ENCODE data around the gene SLC39A8. TPM values are rescaled to one million over a fixed set of nuclear protein-coding genes. Genes with fewer than 3 reads are reported as not detected.

The SLC39A8 gene
- total and polyA plus RNA-seq, 7 donors: 3.2 to 44.5 (median 7.7) TPM

DNA sequence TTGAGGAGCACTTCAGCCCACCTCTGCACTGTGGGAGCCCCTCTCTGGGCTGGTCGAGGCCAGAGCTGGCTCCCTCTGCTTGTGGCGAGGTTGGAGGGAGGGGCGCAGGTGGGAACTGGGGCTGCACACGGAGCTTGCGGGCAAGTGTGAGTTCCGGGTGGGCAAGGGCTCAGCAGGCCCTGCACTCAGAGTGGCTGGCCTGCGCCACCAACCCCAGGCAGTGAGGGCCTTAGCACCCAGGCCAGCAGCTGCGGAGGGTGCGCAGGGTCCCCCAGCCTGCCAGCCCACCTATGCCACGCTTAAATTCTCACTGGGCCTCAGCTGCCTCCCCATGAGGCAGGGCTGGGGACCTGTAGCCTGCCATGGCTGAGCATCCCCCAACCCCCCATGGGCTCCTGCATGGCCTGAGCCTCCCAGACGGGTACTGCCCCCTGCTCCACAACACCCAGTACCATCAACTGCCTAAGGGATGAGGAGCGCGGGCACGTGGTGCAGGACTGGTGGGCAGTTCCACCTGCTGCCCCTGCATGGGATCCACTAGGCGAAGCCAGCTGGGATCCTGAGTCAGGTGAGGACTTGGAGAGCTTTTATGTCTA, 110.9 kb downstream of the SLC39A8 start:
- DNase-seq: no peak
- no peak overlapping the region for H3K4me3 ChIP-seq
- peaks cover 0 to 5% (median 0%) of the 10 kb centered on the region in 4 donors for H3K9me3 ChIP-seq
- H3K27ac ChIP-seq: no peak overlapping the region
- WGBS, 2 donors: 91 to 95% methylated on average over 15 of the region's 15 CpGs
- intact Hi-C loops (cut with DNase I): no loop called here
- TF ChIP-seq POLR2AphosphoS5 (IDR thresholded peaks at IDR 0.05): no peak
- no peak for TF ChIP-seq CTCF (IDR thresholded peaks at IDR 0.05)
- TF ChIP-seq POLR2A (IDR thresholded peaks at IDR 0.05): no peak
- TF ChIP-seq EP300 (IDR thresholded peaks at IDR 0.05): no peak
- no peaks in the 10 kb centered on the region for H3K36me3 ChIP-seq
- H3K27me3 ChIP-seq: no peaks in the 10 kb centered on the region
- H3K4me1 ChIP-seq: no peaks in the 10 kb centered on the region

GRCh38 chr4:102230194-102230593, 115.1 kb downstream of the SLC39A8 start:
- intact Hi-C loops (cut with DNase I): no loop called here
- no peaks in the 10 kb centered on the region for H3K4me1 ChIP-seq
- peaks cover 0 to 5% (median 0%) of the 10 kb centered on the region in 4 donors for H3K9me3 ChIP-seq
- no peaks in the 10 kb centered on the region for H3K27me3 ChIP-seq
- TF ChIP-seq POLR2AphosphoS5 (IDR thresholded peaks at IDR 0.05) (no peak), EP300 (IDR thresholded peaks at IDR 0.05) (no peak), CTCF (IDR thresholded peaks at IDR 0.05) (no peak), POLR2A (IDR thresholded peaks at IDR 0.05) (no peak)
- DNase-seq: no peak
- no peak overlapping the region for H3K4me3 ChIP-seq
- H3K27ac ChIP-seq: no peak overlapping the region
- H3K36me3 ChIP-seq: no peaks in the 10 kb centered on the region

- H3K36me3 ChIP-seq: no peaks in the 10 kb centered on the region
- H3K4me3 ChIP-seq: no peak overlapping the region
- TF ChIP-seq POLR2A (IDR thresholded peaks at IDR 0.05): no peak
- TF ChIP-seq POLR2AphosphoS5 (IDR thresholded peaks at IDR 0.05): no peak
- no peak for TF ChIP-seq EP300 (IDR thresholded peaks at IDR 0.05)
- TF ChIP-seq CTCF (IDR thresholded peaks at IDR 0.05): no peak
- no peaks in the 10 kb centered on the region for H3K4me1 ChIP-seq
- 49 to 96% methylated on average over 1 of the region's 1 CpG for WGBS, 2 donors
- H3K27ac ChIP-seq: no peak overlapping the region
- no peak for DNase-seq
- intact Hi-C loops (cut with DNase I): no loop called here
- H3K27me3 ChIP-seq: no peaks in the 10 kb centered on the region
- no peaks in the 10 kb centered on the region for H3K9me3 ChIP-seq
These were observed 117.9 kb downstream of the SLC39A8 start for GRCh38 chr4:102227388-102227787.

DNA sequence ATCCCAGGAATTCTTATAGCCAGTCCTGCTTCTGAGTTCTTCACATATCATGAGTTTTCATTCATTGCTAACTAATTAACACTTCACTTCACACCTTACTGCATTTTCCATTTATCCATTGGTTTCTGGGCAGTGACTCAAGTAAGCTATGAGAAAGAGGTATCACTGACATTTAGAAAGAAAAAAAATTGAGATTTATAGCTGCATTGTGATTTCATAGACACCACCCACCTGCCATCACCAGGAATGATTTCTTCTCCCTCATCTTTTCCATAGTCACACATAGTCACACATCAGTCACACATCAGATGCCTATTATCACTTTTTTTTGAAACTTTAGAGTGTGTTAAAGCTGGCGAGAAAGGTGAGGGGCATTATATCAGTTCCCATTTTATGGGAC, 121.8 kb downstream of the SLC39A8 start:
- Histone ChIP-seq H3K4me1 (no peaks in the 10 kb centered on the region), H3K4me3 (no peak overlapping the region), H3K27ac (no peak overlapping the region), H3K27me3 (no peaks in the 10 kb centered on the region), H3K36me3 (no peaks in the 10 kb centered on the region), H3K9me3 (no peaks in the 10 kb centered on the region)
- WGBS, 2 donors: 86 to 88% methylated on average over 1 of the region's 1 CpG
- intact Hi-C loops (cut with DNase I): no loop called here
- TF ChIP-seq EP300 (IDR thresholded peaks at IDR 0.05) (no peak), CTCF (IDR thresholded peaks at IDR 0.05) (no peak), POLR2A (IDR thresholded peaks at IDR 0.05) (no peak), POLR2AphosphoS5 (IDR thresholded peaks at IDR 0.05) (no peak)
- DNase-seq: no peak

- Histone ChIP-seq H3K9me3 (no peaks in the 10 kb centered on the region), H3K36me3 (no peaks in the 10 kb centered on the region), H3K4me1 (no peaks in the 10 kb centered on the region), H3K27ac (no peak overlapping the region), H3K4me3 (no peak overlapping the region), H3K27me3 (no peaks in the 10 kb centered on the region)
- TF ChIP-seq POLR2AphosphoS5 (IDR thresholded peaks at IDR 0.05): no peak
- no peak for TF ChIP-seq EP300 (IDR thresholded peaks at IDR 0.05)
- no peak for TF ChIP-seq POLR2A (IDR thresholded peaks at IDR 0.05)
- TF ChIP-seq CTCF (IDR thresholded peaks at IDR 0.05): no peak
- DNase-seq: no peak
- 38 to 48% methylated on average over 1 of the region's 1 CpG for WGBS, 2 donors
- intact Hi-C loops (cut with DNase I): no loop called here
These were observed 122.4 kb downstream of the SLC39A8 start for GRCh38 chr4:102222838-102223409.
